Measurements from ENCODE around the gene PEX11B.

- TF ChIP-seq POLR2AphosphoS5 (IDR thresholded peaks at IDR 0.05; ENCODE audit: low read depth, low read length) (no peak), TAF1 (IDR thresholded peaks at IDR 0.05; ENCODE audit: borderline replicate concordance, insufficient read depth, low read length) (no peak), SIN3A (IDR thresholded peaks at IDR 0.05; ENCODE audit: borderline replicate concordance, insufficient read depth, low read length) (no peak)
These were observed 3.7 kb upstream of the PEX11B start for GRCh38 chr1:145922266-145922665.

Measured in PFSK-1 (cell line).